Measurements from ENCODE around the gene BDKRB1.

The BDKRB1 gene

GRCh38 chr14:96275177-96276112, 19.4 kb downstream of the BDKRB1 start:
- in situ Hi-C loops (cut with HindIII; ENCODE audit: low sequenced_read_pairs): no loop called here

DNA sequence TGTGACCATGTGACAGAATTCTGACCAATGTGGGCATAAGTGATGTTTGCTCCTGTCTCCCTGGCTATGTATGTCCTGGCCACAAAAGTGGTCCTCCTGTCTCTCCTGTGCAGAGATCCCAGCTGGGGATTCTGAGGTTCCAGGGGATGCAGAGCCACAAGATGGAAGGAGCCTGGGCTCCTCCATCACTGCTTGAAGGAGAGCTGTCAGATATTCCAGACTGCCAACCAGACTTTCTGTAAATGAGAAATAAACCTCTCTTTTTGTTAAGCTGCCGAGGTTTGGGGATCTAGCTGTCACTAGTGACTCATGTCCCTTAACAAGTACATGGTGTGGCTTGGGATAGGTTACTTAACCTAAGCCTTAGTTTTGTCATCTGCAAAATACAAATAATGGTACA, 21.9 kb downstream of the BDKRB1 start:
- in situ Hi-C loops (cut with HindIII; ENCODE audit: low sequenced_read_pairs): no loop called here

GRCh38 chr14:96279564-96279963, 23.6 kb downstream of the BDKRB1 start:
- in situ Hi-C loops (cut with HindIII; ENCODE audit: low sequenced_read_pairs): no loop called here

- in situ Hi-C loops (cut with HindIII; ENCODE audit: low sequenced_read_pairs): no loop called here
Measured at GRCh38 chr14:96280104-96280503, 24.1 kb downstream of the BDKRB1 start.

DNA sequence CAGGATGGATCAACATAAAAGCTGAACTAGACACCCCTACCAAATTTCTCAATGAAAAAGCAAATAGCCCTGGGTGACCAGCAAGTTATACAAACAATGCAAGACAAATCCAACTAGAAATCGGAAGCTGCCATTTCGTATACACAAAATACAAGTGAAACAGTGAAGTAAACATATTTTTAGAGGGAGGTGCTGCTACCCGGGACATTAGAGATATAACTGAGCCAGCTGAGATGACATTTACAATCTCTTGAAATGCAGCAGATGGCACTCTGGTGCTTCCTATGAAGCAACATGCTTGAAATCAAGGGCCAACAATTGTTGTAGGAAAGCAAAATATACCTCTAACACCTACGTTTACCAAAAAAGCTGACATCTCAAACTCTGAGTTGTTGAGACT, 25.5 kb downstream of the BDKRB1 start:
- in situ Hi-C loops (cut with HindIII; ENCODE audit: low sequenced_read_pairs): no loop called here

DNA sequence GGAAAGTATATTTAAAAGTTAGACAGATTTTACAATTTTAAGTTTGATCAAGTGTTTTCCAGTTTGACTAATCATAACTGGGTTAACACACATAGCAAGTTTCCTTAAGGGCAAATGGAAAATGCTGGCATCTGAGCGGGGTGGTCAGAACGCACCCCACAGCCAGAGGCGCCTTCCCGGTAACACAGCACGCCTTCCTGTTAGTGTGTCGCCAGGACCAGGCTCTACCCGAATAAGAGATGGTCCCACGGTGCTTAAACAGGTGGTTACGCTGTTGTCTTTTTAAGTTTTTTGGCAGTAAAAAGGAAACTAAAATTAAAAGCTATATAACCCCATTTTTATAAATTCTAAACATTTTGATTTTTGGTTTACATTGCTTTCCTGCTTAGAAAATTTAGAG, 28.0 kb downstream of the BDKRB1 start:
- in situ Hi-C loops (cut with HindIII; ENCODE audit: low sequenced_read_pairs): no loop called here

DNA sequence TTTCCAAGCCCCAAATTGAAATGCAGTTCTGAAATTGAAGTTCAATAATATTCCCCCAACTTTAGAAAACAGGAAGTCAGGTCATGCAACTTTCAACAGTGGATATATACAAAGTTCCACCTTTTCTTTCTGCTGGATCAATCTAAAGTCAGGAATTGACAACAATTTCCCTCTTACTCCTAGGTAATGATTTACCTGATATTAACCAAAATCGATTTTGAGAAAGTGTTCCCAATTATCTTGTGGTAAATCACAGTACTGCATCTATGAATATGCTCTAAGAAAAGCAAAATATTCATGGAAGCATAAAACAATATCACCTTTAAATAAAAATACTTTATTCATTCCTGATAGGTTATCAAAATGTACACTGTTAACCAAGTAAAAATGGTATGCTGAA, 28.4 kb downstream of the BDKRB1 start:
- in situ Hi-C loops (cut with HindIII; ENCODE audit: low sequenced_read_pairs): no loop called here

- in situ Hi-C loops (cut with HindIII; ENCODE audit: low sequenced_read_pairs): no loop called here
Measured at GRCh38 chr14:96285667-96286066, 29.7 kb downstream of the BDKRB1 start.

- in situ Hi-C loops (cut with HindIII; ENCODE audit: low sequenced_read_pairs): no loop called here
Measured at GRCh38 chr14:96286251-96286650, 30.2 kb downstream of the BDKRB1 start.

GRCh38 chr14:96287856-96288255, 31.8 kb downstream of the BDKRB1 start:
- in situ Hi-C loops (cut with HindIII; ENCODE audit: low sequenced_read_pairs): no loop called here

- in situ Hi-C loops (cut with HindIII; ENCODE audit: low sequenced_read_pairs): no loop called here
Measured at GRCh38 chr14:96294246-96294645, 38.2 kb downstream of the BDKRB1 start.

- in situ Hi-C loops (cut with HindIII; ENCODE audit: low sequenced_read_pairs): no loop called here
Measured at GRCh38 chr14:96297000-96297399, 41.0 kb downstream of the BDKRB1 start.

DNA sequence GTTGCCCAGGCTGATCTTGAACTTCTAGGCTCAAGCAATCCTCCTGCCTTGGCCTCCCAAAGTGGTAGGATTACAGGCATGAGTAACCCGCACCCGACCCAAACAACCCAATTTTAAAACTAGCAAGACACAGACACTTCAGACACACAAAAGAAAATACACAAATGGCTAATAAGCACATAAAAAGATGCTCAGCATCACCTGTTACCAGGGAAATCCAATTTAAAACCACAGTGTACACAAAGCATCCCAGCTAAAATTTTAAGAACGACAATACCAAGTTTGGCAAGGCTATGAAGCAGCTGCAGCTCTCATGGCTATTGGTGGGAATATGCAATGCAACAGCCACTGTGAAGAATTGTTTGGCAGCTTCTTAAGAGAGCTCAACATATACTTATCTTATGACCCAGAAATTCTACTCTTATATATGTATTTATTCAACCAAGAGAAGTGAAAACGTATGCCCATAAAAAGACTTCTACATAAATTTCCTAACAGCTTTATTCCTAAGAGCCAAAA, 42.0 kb downstream of the BDKRB1 start:
- in situ Hi-C loops (cut with HindIII; ENCODE audit: low sequenced_read_pairs): no loop called here

- in situ Hi-C loops (cut with HindIII; ENCODE audit: low sequenced_read_pairs): no loop called here
Measured at GRCh38 chr14:96299441-96299840, 43.4 kb downstream of the BDKRB1 start.

GRCh38 chr14:96303981-96304380, 48.0 kb downstream of the BDKRB1 start:
- in situ Hi-C loops (cut with HindIII; ENCODE audit: low sequenced_read_pairs): loop anchor here (5.0 kb wide), 1 partner anchor 53 kb away; no protein-coding TSS in a partner anchor

GRCh38 chr14:96304956-96305355, 48.9 kb downstream of the BDKRB1 start:
- in situ Hi-C loops (cut with HindIII; ENCODE audit: low sequenced_read_pairs): loop anchor here (5.0 kb wide), 1 partner anchor 52 kb away; no protein-coding TSS in a partner anchor

- in situ Hi-C loops (cut with HindIII; ENCODE audit: low sequenced_read_pairs): no loop called here
Measured at GRCh38 chr14:96307434-96307833, 51.4 kb downstream of the BDKRB1 start.

DNA sequence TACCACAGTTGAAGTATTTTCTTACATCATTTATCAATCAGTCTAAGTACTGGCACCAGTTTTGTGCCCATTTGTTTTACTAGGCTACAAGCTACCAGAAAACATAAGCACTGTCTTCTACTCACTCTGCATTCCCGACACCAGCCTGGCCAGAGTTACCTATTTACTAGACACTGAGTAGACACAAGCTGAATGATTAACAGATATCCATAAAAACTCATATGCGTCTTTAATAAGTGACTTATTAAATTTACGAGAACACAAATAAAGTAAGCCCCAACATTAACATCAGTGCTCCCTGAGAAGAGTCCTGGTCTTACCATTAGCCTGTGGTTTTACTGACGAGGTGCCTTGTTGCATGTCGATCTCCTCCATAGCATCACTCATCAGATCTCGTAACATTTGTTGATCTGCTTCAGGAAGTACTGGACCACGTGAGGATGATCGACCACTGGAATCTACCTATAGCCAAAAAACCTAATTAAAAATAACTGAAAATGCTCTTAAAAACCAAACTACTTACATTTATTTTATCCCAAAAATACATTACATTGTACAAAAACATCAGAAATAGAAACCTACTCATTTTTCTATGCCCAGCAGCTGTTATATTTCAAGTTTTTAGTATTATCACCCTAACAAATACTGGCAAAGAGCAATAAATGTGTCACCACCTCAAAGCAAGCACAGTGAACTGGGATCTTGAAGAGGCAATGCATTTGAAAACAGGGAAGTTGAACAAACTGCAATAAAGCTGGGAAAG, 53.3 kb downstream of the BDKRB1 start:
- in situ Hi-C loops (cut with HindIII; ENCODE audit: low sequenced_read_pairs): no loop called here

GRCh38 chr14:96309896-96310330, 53.9 kb downstream of the BDKRB1 start:
- in situ Hi-C loops (cut with HindIII; ENCODE audit: low sequenced_read_pairs): no loop called here

DNA sequence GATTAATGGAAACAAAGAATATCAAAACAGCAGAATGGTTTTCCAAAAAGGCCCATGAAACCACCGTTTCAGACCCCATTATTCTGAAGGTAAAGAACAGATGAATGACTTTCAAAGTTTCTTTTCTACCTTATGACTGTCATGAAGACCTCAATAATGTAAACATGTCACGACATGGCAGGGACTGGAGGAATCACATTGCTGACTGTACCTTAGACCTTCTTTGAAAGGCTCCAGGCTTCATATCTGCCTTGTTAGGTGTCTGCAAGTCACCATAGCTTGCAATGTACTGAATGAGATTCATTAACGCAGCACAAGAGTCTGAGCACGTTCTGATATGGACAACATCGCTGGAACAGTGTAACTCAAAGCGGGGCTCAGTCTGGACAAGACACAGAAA, 54.9 kb downstream of the BDKRB1 start:
- in situ Hi-C loops (cut with HindIII; ENCODE audit: low sequenced_read_pairs): no loop called here
